NCI-H82 treated with DMSO at 0.1 percent for 48 hours (cell line): Measurements from ENCODE around the gene FAM171A1.
"Not testable (repeated sequence)": the region's sequence is repeated elsewhere in the genome, so short reads cannot be mapped to it uniquely, and the experiment has no call there.

Experiments
- DNase-seq: peaks from one replicate; lab custom pipeline; 2025; ENCODE audit not compliant: unreplicated experiment; lab: John Stamatoyannopoulos, UW

FAM171A1 gene

DNA sequence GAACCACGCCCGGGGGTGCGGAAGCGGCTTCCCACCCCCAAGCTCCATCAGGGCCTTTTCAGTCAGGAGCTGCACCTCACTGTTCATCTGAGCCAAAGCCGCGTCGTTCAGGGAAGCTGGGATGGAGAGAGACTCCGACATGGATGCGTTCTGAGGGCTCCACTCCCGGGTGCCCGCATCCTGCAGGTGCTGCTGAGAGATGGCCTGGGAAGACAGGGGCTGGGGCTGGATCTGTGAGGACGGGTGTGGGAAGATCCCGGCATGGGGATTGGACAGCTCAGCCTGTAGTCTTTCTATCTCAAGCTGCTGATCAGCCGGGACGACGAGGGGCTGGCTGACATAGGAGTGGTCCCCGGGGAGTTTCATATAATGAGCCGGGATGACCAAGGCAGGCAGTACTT is 157.6 kb downstream of the FAM171A1 start:
- DNase-seq = no peak

DNA sequence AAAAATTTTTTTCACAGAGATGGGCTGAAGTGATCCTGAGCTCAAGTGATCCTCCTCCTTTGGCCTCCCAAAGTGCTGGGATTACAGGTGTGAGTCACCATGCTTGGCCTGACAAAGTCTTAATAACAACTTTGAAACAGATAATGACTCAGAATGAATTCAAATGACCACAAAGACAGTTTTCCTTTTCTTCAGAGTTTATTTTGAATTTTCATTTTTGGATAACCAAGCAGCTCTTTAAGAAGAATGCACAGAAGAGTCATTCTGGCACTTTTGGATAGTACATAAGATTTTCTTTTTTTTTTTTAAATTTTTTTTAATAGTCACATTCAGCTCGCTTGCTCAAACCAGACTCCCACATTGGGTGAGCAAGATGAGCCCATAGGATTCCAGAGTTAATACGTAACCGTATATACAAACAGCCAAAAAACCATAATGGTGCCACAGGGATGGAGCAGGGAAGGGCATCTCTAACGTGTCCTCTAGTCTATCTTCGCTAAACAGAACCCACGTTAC is 159.6 kb downstream of the FAM171A1 start:
- no peak for DNase-seq

DNA sequence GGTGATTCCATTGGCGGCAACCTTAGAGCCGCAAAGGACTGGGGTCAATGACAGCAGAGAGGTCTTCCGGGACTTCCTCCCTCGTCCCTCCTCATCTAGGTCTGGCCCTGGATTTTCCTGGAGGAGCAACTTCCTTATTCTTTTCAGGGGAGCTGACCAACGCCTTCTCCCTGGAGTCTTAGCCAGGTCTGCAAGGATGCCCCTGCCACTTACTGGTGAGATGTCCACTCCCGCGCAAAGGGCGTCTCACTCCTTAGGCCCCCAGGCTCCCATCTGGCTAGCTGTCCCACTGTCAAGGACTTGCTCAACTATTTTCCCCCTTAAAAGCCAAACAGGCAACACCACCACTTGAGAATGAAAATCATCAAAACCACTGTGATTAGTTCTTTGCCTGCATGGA is 160.6 kb downstream of the FAM171A1 start:
- DNase-seq = no peak

GRCh38 chr10:15209827-15210509 is 161.1 kb downstream of the FAM171A1 start:
- peak; percentile 10 for DNase-seq

DNA sequence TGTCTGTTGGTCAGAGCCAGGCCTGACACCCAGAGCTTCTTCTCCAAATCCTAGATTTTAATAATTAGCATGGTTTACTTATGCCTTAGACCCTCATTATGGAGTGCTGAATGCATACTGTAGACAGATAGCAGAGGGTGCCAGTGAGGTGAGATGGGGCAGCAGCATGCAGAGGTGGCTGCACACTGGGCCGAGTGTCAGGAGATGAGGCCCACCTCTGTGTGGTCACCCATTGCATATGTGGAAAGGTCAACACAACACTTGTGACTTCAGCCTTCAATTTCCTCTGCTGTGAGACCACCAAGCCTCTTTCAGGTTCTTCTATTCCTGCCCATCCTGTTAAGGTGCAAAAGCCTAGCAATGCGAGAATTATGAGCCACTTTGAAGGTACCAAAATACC is 162.9 kb downstream of the FAM171A1 start:
- DNase-seq = no peak

DNA sequence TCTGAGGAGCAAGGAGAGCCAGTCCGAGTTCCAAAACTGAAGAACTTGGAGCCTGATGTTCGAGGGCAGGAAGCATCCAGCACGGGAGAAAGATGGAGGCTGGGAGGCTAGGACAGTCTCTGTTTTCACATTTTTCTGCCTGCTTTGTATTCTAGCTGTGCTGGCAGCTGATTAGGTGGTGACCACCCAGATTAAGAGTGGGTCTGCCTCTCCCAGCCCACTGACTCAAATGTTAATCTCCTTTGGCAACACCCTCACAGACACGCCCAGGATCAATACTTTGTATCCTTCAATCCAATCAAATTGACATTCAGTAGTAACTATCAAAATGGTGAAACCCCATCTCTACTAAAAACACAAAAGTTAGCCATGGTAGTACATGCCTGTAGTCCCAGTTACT is 163.7 kb downstream of the FAM171A1 start:
- not testable (repeated sequence) for DNase-seq

GRCh38 chr10:15202639-15203038 is 168.4 kb downstream of the FAM171A1 start:
- no peak for DNase-seq

DNA sequence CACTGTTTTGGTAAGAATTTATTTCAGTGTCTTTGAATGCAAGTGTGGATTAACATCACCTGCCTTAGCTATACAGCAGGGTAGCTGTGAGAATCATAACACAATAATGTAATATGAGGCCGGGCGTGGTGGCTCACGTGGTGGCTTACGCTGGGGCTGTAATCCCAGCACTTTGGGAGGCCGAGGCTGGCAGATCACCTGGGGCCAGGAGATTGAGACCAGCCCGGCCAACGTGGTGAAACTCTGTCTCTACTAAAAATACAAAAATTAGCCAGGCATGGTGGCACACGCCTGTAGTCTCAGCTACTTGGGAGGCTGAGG is 168.8 kb downstream of the FAM171A1 start:
- DNase-seq = not testable (repeated sequence)

GRCh38 chr10:15201589-15202300 is 169.3 kb downstream of the FAM171A1 start:
- no peak for DNase-seq

GRCh38 chr10:15200626-15201025 is 170.5 kb downstream of the FAM171A1 start:
- no peak for DNase-seq

DNA sequence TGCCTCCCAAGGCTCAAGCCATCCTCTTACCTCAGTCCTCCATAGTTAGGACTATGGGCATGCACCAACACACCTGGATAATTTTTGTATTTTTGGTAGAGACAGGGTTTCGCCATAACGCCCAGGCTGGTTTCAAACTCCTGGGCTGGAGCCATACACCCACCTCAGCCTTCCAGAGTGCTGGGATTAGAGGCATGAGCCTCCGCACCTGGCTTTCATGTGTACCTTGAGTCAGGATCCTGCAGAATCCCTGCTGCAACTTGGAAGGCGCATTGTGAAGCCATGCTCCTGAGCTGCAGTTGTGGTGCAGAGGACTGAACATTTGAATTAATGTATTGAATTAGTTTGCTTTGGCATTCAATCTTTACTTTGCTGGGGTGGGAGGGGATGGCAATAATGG is 173.2 kb downstream of the FAM171A1 start:
- no peak for DNase-seq

DNA sequence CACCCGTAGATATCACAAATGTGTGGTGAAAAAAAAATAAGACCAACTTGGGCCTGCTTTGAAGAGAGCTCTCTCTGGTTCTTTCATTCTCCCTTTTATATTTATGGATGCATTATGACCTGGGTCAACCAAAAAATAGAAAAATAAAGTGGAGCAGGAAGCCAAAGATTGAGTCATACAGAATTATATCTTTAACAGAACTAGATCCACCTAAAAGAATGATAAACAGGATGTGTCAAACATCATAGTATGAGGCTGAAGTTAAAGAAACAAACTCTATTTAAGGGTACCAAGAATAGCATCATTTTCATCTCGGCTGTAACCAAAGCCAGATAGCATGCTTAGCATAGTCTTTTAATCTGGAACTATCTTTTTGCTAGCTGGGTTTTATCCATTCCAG is 173.8 kb downstream of the FAM171A1 start:
- DNase-seq = no peak

- DNase-seq = no peak
These were observed 174.9 kb downstream of the FAM171A1 start for GRCh38 chr10:15196021-15196834.

DNA sequence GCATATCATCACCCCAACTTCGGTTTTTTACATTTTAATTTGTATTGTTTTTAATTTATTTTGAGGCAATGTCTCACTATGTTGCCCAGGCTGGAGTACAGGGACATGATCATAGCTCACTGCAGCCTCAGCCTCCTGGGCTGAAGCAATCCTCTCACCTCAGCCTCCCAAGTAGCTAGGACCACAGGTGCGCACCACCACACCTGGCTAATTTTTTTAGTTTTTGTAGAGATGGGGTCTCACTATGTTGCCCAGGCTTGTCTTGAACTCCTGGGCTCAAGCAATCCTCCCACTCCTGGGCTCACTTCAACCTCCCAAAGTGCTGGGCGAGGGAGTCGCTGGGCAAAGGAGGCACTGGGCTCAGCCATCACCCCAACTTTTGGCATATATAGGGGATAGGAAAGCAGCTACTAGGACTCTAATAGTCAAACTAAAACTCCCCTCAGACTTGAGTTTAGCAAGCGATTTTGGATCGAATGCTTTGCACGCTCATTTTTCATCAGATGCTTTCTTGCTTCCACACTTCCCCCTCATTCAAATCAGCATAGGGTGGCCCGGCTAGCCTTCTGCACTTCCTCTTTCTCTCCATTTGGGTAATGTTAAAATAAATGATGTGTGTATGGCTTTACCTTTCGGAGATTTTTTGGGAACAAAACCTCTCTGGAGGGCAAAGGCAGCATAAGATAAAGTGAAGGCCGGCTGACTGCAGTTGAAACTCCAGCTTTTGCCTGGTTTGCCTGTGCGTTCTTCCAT is 181.8 kb downstream of the FAM171A1 start:
- DNase-seq = no peak

DNA sequence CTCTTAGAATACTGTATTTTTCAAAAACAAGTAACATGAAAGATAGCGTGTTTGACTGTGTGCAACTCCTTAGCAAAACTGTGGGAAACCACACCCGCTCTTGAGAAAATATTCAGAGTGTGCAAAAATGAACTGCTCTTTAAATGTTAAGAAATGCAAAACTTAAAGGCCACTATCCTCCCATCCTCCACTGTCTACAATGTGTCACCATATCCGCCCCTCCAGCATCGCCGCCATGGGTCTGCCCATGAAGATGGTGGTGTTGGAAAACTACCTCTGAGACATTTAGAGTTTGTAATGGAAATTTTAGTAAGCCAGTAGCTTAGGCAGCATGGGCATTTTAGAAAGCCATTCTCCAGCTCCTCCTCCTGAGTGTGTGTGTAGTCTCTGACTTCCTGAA is 182.5 kb downstream of the FAM171A1 start:
- DNase-seq = no peak

- no peak for DNase-seq
These were observed 187.2 kb downstream of the FAM171A1 start for GRCh38 chr10:15183689-15184481.

DNA sequence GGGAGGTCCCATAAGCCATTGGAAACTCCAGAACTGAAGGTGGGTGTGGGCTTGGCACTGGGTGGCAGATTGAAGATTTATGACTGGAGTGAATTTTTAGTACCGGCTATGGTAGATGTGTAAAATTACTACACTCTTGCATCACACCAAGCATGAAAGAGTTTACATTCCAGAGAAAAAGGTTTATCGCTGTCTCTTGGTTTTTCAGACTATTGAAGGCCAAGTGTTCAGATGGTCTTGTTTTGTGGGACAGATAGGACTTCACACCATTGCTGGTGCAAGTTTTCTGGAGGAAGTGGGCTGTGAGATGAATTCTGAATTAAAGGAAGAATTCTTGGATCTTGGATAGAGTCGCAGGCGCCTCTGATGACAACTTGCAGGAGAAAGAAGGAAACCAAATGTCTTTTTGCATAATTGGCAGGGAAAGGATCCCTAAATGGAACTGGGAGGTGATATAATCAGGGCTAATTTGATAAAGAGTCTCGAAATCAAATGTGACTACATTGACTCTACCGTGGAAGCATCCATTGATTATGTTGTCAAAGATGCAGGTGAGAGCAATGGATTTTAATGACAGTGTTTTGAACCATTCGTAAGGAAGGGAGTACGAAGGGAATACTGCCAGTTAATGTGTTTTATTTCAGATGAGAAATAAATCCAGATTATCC is 188.4 kb downstream of the FAM171A1 start:
- DNase-seq = no peak

GRCh38 chr10:15181576-15182156 is 189.4 kb downstream of the FAM171A1 start:
- DNase-seq = no peak

- no peak for DNase-seq
These were observed 190.4 kb downstream of the FAM171A1 start for GRCh38 chr10:15180736-15181135.
